Islet precursor cell (in vitro differentiated cells): Measurements from ENCODE around the gene OAS2.

Experiments used
- DNase-seq: peaks from one replicate; pipeline ENCODE4 v3.0.0-alpha.2; 2018

Gene OAS2

DNA sequence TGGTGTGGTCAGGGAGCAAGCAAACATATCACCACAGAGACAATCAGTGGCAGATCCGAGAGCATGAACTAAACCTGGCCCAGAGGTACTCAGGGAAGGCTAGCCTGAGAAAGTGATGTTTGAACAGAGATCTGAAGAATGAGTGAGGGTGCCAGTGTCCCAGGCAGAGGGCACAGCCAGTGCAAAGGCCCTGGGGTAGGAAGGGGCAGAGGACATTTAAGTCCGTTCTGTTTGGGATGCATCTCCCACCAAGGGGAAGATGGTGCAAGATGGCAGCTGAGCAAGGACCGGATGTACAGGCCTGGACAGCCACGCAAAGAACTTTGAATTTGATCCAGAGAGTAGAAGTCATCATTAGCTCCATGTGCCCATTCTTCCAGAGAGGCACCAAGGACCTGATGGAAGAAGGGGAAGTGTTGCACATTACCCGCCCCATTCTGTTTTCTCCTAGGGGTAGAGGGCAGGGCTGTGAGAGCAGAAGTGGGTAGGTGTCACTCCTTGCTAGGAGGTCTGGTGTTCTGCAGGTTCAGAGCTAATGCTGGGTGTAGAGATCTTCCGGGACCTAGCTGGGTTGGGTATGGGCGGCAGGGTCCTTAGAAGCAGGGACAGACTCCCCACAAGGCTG lies 82.1 kb downstream of the OAS2 start:
- DNase-seq, result no peak

DNA sequence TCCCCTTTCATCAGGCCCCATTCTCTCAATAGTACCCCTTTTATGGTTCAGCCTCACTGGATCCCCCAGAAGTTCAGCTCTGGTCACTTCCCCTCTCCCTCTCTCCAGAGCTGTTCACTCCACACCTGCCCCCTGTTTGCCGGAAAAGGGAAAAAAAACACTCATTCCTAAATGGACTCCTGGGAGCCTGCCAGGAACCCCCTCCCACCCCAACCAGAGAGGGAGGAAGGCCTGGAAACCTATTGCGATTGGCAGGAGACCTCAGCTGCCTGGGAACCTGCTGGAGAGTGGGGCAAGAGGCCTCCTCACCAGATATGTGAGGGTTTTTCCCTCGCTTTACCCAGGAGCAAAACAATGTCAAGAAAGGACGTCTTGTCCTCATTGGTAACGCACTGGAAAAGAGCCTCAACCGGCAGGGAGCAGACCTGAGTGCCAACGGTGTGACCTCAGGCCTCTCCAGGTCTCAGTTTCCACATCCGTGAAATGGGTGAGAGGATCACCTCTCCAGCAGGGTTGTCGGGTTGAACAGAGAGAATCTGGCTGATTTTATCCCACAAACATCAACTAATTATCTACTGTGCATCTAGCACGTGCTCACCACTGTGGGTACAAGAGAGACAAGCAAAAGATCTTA lies 82.9 kb downstream of the OAS2 start:
- DNase-seq, result no peak
